ENCODE measurements around the gene CENPM. TPM values are rescaled to one million over a fixed set of nuclear protein-coding genes. Genes with fewer than 3 reads are reported as not detected.
A peak's percentile ranks its signal among the peaks of the same experiment; 100 is the strongest.

Gene CENPM
- total RNA-seq, 1 experiment from 2014 or later: 39.8 TPM

- DNase-seq (ENCODE audit: low read depth, low spot score) (no peak), ATAC-seq (no peak)
- BruUV-seq (replicated peaks): TSS peak; percentile 85
- Histone ChIP-seq H3K36me3 (ENCODE audit: control insufficient read depth, insufficient read depth, low read length) (no peaks in the 10 kb centered on the region), H3K27ac (ENCODE audit: low read length) (no peak overlapping the region), H3K4me1 (ENCODE audit: control insufficient read depth, insufficient read depth, low read length) (no peaks in the 10 kb centered on the region; the same call in 1 of the 2 replicates), H3K4me3 (ENCODE audit: low read depth in 2 of 2, low read length in 2 of 2) (no peak overlapping the region), H3K27me3 (ENCODE audit: control insufficient read depth, insufficient read depth, low read length) (no peaks in the 10 kb centered on the region), H3K9me3 (ENCODE audit: control insufficient read depth, insufficient read depth, low read depth, low read length) (no peaks in the 10 kb centered on the region)
- intact Hi-C loops (cut with micrococcal nuclease; ENCODE audit: unreplicated experiment) (no loop called here), in situ Hi-C loops (cut with HindIII; ENCODE audit: low pct_unique_long_range_greater_than_20kb, low sequenced_read_pairs) (no loop called here)
- ChIA-PET POLR2A (no interaction called here), CTCF (interaction anchor here (1.6 kb wide), 1 partner anchor 19 kb away, joined by 3 read pairs; no protein-coding TSS in a partner anchor)
- TF ChIP-seq REST (IDR thresholded peaks at IDR 0.05; ENCODE audit: insufficient read depth in 1 of 2, low read depth in 2 of 2, low read length in 1 of 2) (no peak), SIN3A (IDR thresholded peaks at IDR 0.05; ENCODE audit: borderline replicate concordance, insufficient read depth, low read depth, low read length) (no peak), CTCF (IDR thresholded peaks at IDR 0.05) (no peak), POLR2AphosphoS5 (IDR thresholded peaks at IDR 0.05; ENCODE audit: low read depth, low read length) (no peak), TCF7L2 (IDR thresholded peaks at IDR 0.05; ENCODE audit: low read depth, low read length) (no peak)
Observed at GRCh38 chr22:41906822-41907221, 40.1 kb downstream of the CENPM start.

- TF ChIP-seq CTCF (IDR thresholded peaks at IDR 0.05): no peak
- TF ChIP-seq SIN3A (IDR thresholded peaks at IDR 0.05; ENCODE audit: borderline replicate concordance, insufficient read depth, low read depth, low read length): no peak
- no peak for TF ChIP-seq TCF7L2 (IDR thresholded peaks at IDR 0.05; ENCODE audit: low read depth, low read length)
- Histone ChIP-seq H3K4me3 (ENCODE audit: low read depth in 2 of 2, low read length in 2 of 2) (no peak overlapping the region), H3K9me3 (ENCODE audit: control insufficient read depth, insufficient read depth, low read depth, low read length) (no peaks in the 10 kb centered on the region), H3K27me3 (ENCODE audit: control insufficient read depth, insufficient read depth, low read length) (no peaks in the 10 kb centered on the region), H3K27ac (ENCODE audit: low read length) (no peak overlapping the region), H3K4me1 (ENCODE audit: control insufficient read depth, insufficient read depth, low read length) (no peaks in the 10 kb centered on the region; the same call in 1 of the 2 replicates), H3K36me3 (ENCODE audit: control insufficient read depth, insufficient read depth, low read length) (no peaks in the 10 kb centered on the region)
- ChIA-PET POLR2A (no interaction called here), CTCF (no interaction called here)
- intact Hi-C loops (cut with micrococcal nuclease; ENCODE audit: unreplicated experiment) (no loop called here), in situ Hi-C loops (cut with HindIII; ENCODE audit: low pct_unique_long_range_greater_than_20kb, low sequenced_read_pairs) (no loop called here)
- no TSS peak for BruUV-seq (replicated peaks)
- DNase-seq (ENCODE audit: low read depth, low spot score) (no peak), ATAC-seq (no peak)
Observed at GRCh38 chr22:41905411-41906202, 41.3 kb downstream of the CENPM start.

Data from Panc1 (cell line).